Inflammatory macrophage treated with lipopolysaccharide for 4 hours (primary cell): ENCODE measurements around the gene OPN5.

Source experiments
- DNase-seq: peaks from one replicate; pipeline ENCODE4 v3.0.0-alpha.2; 2020

The OPN5 gene

DNA sequence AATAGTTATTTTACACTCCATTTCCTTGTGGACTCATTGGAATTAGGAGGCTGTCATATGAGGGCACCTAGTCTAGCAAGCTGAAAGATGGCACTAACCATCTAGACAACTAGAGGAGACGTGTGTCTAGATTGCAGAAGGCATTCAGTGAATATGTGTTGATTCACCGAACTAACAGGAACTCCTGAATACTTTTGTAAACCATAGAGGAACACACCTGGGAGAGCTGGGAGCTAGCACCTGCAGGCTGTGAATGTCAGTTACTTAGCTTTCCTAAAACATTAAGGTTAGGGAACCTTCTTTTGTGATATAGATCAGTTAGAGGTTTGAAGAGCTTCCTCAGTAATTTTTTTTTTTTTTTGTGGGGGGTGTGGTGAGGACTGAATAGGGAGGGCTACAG lies 7.7 kb downstream of the OPN5 start:
- no peak for DNase-seq

- DNase-seq = no peak
Measured at GRCh38 chr6:47792216-47792733, 10.4 kb downstream of the OPN5 start.

DNA sequence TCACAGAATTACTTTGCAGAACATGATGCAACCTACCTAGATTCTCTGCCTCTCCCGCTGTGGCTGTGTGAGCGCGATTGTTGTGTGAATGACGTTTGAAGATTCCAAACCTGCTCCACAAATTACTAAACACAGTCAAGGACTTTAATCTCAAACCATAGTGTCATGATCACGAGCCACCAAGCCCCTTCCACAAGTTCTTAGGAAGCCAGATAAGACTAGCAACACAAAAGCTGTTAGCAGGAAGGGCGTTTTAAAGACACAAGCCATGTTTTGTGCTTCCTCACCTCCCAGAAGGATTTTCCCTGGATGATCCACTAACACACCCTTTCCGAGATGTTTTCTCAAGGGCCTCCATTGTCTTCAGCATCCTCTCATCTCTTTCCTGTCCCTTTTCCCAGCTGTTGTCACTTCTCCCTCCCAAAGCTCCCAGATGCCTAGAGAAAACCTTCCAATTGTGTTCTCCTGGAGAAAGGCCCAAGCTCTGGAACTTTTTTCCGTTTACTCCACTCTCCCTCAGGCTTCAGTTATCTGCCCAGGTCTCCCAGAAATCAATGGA lies 12.8 kb downstream of the OPN5 start:
- no peak for DNase-seq

GRCh38 chr6:47801984-47802383 lies 20.2 kb downstream of the OPN5 start:
- no peak for DNase-seq

DNA sequence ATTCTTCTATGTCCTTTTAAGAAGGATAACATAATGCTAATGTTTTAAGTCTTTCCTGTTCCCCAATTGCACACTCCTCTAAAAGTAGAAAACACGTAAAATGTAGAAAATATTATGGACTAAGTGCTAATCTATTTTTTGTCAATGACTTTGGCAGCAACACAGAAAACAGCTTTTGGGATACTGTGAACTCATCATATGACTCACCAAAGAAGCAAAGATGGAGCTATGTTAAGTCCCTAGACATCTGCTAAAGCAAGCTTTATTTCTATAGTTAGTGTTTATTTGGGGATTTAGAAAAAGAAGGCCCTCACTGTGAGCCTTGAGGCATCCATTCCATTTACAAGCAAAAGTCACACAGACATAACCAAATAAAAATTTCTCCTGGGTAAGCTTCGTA lies 23.0 kb downstream of the OPN5 start:
- DNase-seq = no peak

DNA sequence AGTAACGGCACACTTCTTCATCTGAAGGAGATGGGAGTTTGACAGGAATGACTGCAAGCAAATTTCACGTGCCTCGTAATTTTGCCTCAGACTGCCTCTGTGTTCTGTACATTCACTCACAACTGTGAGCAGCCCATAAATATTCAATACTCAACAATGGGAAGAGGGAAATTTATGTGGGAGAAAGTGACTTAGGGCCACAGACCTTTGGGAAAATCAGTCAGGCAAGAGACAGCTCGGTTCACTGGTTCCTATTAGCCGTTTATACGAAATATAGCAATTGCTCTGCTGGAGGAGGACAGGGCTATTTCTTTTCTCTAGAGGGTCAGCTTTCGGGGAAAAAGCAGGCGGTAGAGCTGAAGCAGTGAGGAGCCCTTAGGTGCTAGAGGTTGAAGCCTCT lies 28.0 kb downstream of the OPN5 start:
- DNase-seq = no peak

GRCh38 chr6:47810885-47811284 lies 29.1 kb downstream of the OPN5 start:
- no peak for DNase-seq

- no peak for DNase-seq
Measured at GRCh38 chr6:47811443-47811842, 29.6 kb downstream of the OPN5 start.

DNA sequence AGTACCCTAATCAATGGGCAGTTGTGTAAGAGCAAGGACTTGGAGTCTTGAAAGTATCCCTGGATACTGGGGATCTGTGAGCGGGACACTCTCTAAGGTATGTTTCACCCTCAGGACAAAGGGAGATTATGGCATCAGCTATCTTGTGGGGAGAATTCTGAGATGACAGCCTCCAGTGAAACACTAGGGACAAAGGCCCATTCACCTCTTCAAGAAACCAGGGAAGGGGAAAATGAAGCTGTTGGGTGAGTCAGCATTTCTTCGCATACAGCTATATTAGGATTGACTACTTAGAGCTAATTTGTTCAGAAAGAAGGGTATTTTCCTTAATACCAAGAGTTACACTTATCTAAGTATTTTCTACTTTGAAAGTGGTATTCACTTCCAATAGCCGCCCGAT lies 35.9 kb downstream of the OPN5 start:
- no peak for DNase-seq

DNA sequence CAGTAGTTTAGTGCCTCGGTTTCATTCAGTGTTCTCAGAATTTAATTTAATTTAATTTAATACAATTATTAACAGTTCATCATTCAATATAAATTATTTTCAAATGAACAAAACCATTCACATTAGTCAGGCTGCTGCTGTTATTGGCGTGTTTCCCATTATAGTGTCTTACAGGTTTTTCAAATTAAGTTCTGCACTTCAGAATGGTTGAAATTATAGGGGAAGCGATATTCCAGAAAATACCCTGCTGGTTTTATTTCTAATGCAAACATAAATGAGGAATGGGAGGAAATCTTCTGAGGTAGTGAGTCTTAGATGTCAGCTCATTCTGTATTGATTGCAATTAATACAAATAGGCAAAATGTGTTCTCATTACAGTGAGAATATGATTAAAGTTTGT lies 37.6 kb downstream of the OPN5 start:
- no peak for DNase-seq

- DNase-seq = no peak
Measured at GRCh38 chr6:47822856-47823554, 41.2 kb downstream of the OPN5 start.

GRCh38 chr6:47832386-47833100 lies 50.7 kb downstream of the OPN5 start:
- DNase-seq = no peak

GRCh38 chr6:47834196-47834595 lies 52.4 kb downstream of the OPN5 start:
- no peak for DNase-seq

DNA sequence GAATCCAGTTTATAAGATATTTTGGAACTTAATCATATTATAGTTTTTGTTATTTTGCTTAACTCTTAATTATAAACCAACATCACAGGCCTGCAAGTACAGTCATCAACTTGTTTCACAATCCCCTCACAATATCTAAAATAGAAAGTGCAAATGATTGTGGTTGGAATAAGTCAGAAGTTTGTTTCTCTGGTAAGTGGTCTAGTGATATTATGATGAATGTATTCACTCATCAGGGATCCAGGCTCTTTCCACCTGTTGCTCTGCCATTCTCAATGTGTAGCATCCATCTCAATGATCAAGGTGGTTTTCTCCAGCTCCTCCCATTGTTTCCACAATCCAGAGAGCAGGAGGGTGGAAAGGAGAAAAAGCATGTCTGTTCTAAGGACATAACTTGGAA lies 54.2 kb downstream of the OPN5 start:
- no peak for DNase-seq

- DNase-seq = no peak
Measured at GRCh38 chr6:47836639-47837038, 54.8 kb downstream of the OPN5 start.

- DNase-seq = no peak
Measured at GRCh38 chr6:47839645-47840044, 57.8 kb downstream of the OPN5 start.

DNA sequence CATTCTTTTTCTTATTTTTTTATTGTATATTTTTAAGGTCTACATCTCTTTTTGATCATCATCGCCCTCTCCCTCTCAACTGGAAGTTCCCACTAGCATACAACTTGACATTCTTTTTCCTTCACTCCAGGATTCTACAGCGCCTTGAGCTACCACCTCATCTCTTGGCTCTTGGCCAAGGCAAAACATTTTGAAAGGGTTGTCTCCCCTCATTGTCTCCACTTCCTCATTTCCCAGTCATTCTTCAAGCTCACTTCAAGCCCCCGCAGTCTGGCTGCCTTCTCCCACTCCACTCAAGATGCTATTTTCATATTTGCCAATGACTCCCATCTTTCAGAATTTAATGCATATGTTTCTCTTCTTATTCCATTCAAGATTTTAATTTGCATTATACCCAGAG lies 63.0 kb downstream of the OPN5 start:
- no peak for DNase-seq

GRCh38 chr6:47846752-47847151 lies 64.9 kb downstream of the OPN5 start:
- no peak for DNase-seq

DNA sequence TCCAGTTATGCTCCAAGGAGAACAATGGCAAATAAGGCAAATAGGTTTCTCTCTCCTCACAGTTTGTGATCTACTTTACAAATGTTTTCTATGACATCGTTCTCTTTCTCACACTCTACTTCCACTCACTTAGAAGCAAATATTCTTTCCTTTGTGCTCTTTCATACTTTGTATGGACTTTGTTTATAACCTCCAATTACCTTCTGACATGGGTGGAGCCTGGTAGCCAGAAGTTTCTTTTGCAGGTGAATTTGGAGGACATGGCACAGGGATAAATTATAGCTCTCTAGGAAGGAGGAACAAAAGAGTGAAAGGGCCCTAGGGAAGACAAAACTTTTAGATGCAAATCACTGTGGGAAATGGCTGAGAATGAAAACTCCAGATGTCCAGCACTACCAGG lies 69.3 kb downstream of the OPN5 start:
- no peak for DNase-seq

DNA sequence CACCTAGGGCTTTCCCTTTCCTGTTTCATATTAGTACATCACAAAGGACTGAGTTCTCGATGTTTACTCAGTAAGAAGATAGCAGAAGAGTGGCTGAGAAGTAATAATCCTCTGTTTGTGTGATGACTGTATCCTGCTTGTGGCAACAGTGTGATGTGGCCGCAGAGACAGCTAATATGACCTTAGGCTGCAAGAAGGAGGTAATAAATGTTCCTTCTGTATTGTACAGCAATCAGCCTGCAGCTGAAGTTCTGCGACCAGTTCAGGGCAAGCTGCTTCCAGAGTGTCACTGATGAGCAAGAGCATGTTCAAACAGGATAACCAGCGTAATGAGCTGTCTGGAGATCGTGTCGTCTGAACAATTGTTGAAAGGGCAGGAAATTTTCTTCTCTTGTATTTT lies 70.9 kb downstream of the OPN5 start:
- DNase-seq = no peak

- DNase-seq = no peak
Measured at GRCh38 chr6:47853766-47854165, 71.9 kb downstream of the OPN5 start.

- no peak for DNase-seq
Measured at GRCh38 chr6:47854971-47855370, 73.1 kb downstream of the OPN5 start.

DNA sequence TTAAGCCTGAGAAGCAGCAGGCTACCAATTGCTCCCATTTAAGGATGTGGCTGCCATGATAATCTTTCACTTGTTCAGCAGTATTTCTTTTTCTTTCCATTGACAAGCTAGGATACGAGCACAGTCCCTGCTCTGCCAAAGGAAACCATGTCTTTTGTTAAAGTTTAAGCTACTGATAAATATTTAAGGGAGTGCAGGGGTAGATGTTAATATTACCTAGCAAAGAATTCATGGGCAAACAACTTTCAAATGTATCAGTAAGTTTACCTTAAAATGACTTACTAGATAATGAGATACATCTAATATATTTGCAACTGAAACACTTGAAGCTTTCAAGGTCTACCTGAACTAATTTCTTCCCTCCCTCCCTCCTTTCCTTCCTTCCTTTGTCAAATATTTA lies 77.3 kb downstream of the OPN5 start:
- no peak for DNase-seq

DNA sequence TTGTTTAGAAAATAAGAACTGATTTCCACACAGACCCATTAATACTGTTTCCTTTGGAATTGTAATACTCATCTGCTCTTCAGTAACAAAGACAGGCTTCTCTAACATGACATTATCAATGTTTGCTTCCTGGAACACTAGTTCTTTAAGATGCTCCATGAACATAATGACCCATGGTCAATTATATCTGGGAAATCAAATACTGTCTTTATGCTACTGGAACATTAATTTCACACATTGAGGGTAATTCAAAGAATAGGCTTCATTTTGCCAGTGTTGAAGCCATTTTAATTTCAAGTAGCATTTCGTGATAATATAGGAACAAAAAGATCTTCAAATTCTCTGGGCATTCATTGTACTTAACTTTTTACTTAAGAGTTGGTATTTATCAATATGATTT lies 80.9 kb downstream of the OPN5 start:
- DNase-seq = no peak
